Smooth muscle cell (in vitro differentiated cells): ENCODE measurements around the gene VPS26B. TPM values are rescaled to one million over a fixed set of nuclear protein-coding genes. Genes with fewer than 3 reads are reported as not detected.
"Not testable (repeated sequence)": the region's sequence is repeated elsewhere in the genome, so short reads cannot be mapped to it uniquely, and the experiment has no call there.

ENCODE experiments used
- DNase-seq: peaks from one replicate; lab custom pipeline; 2025; ENCODE audit not compliant: unreplicated experiment; lab: John Stamatoyannopoulos, UW
- H2AFZ ChIP-seq: fragments of 200-600 bp; sonication (generic); 2 replicates; pipeline ENCODE4 v1.6.0; 2016; ENCODE audit warnings: antibody characterized with exemption, low read depth, mild to moderate bottlenecking
- H3F3A ChIP-seq: fragments of 200-600 bp; sonication (generic); 2 replicates; pipeline ENCODE4 v1.6.0; 2017; ENCODE audit warnings: antibody characterized with exemption, low read depth
- H3K27ac ChIP-seq: fragments of 200-600 bp; sonication (generic); 2 replicates; pipeline ENCODE4 v1.5.1; 2016; ENCODE audit warnings: low read depth, mild to moderate bottlenecking
- H3K27me3 ChIP-seq: fragments of 200-600 bp; sonication (generic); 2 replicates; pipeline ENCODE4 v1.6.1; 2016; ENCODE audit warnings: low read depth, mild to moderate bottlenecking
- H3K36me3 ChIP-seq: fragments of 200-600 bp; sonication (generic); 2 replicates; pipeline ENCODE4 v1.5.1; 2016; ENCODE audit warnings: low read depth
- H3K4me1 ChIP-seq: fragments of 200-600 bp; sonication (generic); 2 replicates; pipeline ENCODE4 v1.5.1; 2016; ENCODE audit warnings: low read depth
- H3K4me2 ChIP-seq: fragments of 200-600 bp; sonication (generic); 2 replicates; pipeline ENCODE4 v1.6.0; 2016; ENCODE audit warnings: mild to moderate bottlenecking
- H3K4me3 ChIP-seq: fragments of 200-600 bp; sonication (generic); 2 replicates; pipeline ENCODE4 v1.5.1; 2016; ENCODE audit warnings: mild to moderate bottlenecking
- H3K79me2 ChIP-seq: fragments of 200-600 bp; sonication (generic); 2 replicates; pipeline ENCODE4 v1.6.0; 2016; ENCODE audit warnings: low read depth, mild to moderate bottlenecking
- H3K9ac ChIP-seq: fragments of 200-600 bp; sonication (generic); 2 replicates; pipeline ENCODE4 v1.6.0; 2016; ENCODE audit warnings: low read depth
- H3K9me3 ChIP-seq: fragments of 200-600 bp; sonication (generic); replicated peaks from 2 replicates; pipeline ENCODE4 v1.5.1; 2016; ENCODE audit warnings: low read depth
- H4K20me1 ChIP-seq: fragments of 200-600 bp; sonication (generic); 2 replicates; pipeline ENCODE4 v1.6.0; 2016; ENCODE audit warnings: low read depth
- CTCF ChIP-seq: fragments of 200-600 bp; sonication (generic); IDR thresholded peaks from 2 replicates; pipeline ENCODE4 v1.5.1; 2017; ENCODE audit warnings: borderline replicate concordance, mild to moderate bottlenecking, antibody characterized with exemption; ENCODE audit not compliant: insufficient read depth, poor library complexity, severe bottlenecking
- WGBS: methylation state at CpG from one replicate; pipeline ENCODE4 v1.1.7; 2016; ENCODE audit warnings: low lambda C conversion rate; 5-methylcytosine and 5-hydroxymethylcytosine counted together
- polyA plus RNA-seq: library from polyadenylated mRNA; unstranded; fragments of >200 nt; fragmentation: Nextera tagmentation; extraction: Ambion mirVana; gene quantifications from 2 replicates; pipeline ENCODE4 v1.2.1, GENCODE V29; 2016
- total RNA-seq: library from RNA; depleted of rRNA; stranded (reverse); fragments of >200 nt; gene quantifications from 2 replicates; pipeline ENCODE4 v1.2.3, GENCODE V29; 2014

Gene VPS26B
- total and polyA plus RNA-seq, 2 experiments from 2014 or later = 30.7 to 48.4 TPM

DNA sequence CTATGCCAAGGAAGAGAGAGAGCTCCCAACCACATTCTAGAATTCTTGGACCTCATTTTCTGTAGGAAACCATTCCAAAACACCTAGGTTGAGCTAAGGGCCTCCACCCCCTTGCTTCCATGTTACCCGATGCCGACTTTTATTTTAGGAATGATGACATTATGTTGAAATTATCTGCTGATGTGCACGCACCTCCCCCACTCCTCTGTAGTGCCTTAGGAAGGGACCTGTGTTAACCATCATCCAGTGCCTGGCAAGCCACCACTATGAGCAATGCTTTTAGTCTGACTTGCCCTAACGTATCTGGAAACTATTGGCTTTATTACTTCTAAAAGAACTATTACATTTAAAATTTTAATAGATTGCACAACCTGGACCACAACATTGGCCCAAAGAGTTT is 42.8 kb upstream of the VPS26B start:
- Histone ChIP-seq H3K4me1 (no peaks in the 10 kb centered on the region), H3K4me3 (no peak overlapping the region), H3K27me3 (no peaks in the 10 kb centered on the region), H3K36me3 (peaks cover 26% of the 10 kb centered on the region), H3K27ac (no peak overlapping the region), H3F3A (no peaks in the 10 kb centered on the region), H4K20me1 (no peaks in the 10 kb centered on the region), H3K79me2 (no peaks in the 10 kb centered on the region), H3K9ac (no peak overlapping the region), H2AFZ (no peak overlapping the region), H3K9me3 (no peaks in the 10 kb centered on the region), H3K4me2 (no peak overlapping the region)
- 96% methylated on average over 4 of the region's 4 CpGs for WGBS
- no peak for DNase-seq
- no peak for TF ChIP-seq CTCF

DNA sequence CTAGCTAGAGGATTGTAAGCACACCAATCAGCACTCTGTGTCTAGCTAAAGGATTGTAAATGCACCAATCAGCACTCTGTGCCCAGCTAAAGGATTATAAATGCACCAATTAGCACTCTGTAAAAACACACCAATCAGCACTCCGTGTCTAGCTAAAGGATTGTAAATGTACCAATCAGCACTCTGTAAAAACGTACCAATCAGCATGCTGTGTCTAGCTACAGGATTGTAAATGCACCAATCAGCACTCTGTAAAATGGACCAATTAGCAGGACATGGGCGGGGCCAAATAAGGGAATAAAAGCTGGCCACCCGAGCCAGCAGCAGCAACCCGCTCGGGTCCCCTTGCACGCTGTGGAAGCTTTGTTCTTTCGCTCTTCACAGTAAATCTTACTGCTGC is 36.4 kb upstream of the VPS26B start:
- not testable (repeated sequence) for H3K9me3 ChIP-seq, H3K27me3 ChIP-seq, H3K4me1 ChIP-seq, H3K4me3 ChIP-seq, H3F3A ChIP-seq, H3K27ac ChIP-seq, DNase-seq, H4K20me1 ChIP-seq, H3K9ac ChIP-seq, H2AFZ ChIP-seq, H3K4me2 ChIP-seq, H3K79me2 ChIP-seq
- H3K36me3 ChIP-seq = peaks cover 40% of the 10 kb centered on the region
- 98% methylated on average over 8 of the region's 8 CpGs for WGBS

GRCh38 chr11:134196756-134197155 is 27.7 kb upstream of the VPS26B start:
- Histone ChIP-seq H3K27me3 (no peaks in the 10 kb centered on the region), H3K36me3 (peaks cover 10% of the 10 kb centered on the region)
- WGBS = 98% methylated on average over 4 of the region's 4 CpGs

DNA sequence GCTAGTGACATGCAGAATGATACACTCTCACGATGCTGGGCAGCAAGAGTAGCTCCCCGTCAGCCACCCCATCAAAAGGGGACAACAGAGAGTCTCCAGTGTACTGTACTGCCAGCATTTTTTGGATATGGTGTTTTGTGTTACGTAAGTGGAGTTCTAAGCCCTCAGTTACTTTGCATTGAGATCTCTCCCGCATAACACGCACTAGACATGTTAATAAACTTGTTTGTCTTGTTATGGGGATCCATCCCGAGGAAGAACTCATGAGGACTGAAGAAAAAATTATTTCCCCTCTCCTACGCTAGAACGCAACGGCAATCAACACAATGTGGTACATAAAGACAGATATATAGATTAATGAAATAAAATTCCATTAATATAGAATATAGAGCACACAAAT is 24.9 kb upstream of the VPS26B start:
- 97% methylated on average over 9 of the region's 9 CpGs for WGBS
- no peak for DNase-seq
- H3K27ac ChIP-seq = no peak overlapping the region
- H3K36me3 ChIP-seq = peaks cover 16% of the 10 kb centered on the region
- H3F3A ChIP-seq = no peaks in the 10 kb centered on the region
- H2AFZ ChIP-seq = no peak overlapping the region
- no peaks in the 10 kb centered on the region for H3K4me1 ChIP-seq
- no peaks in the 10 kb centered on the region for H3K79me2 ChIP-seq
- no peaks in the 10 kb centered on the region for H3K9me3 ChIP-seq
- no peak overlapping the region for H3K4me2 ChIP-seq
- no peaks in the 10 kb centered on the region for H4K20me1 ChIP-seq
- H3K27me3 ChIP-seq = no peaks in the 10 kb centered on the region
- H3K4me3 ChIP-seq = no peak overlapping the region
- TF ChIP-seq CTCF = no peak
- H3K9ac ChIP-seq = no peak overlapping the region

More at GRCh38 chr11:134196756-134197155, 27.7 kb upstream of the VPS26B start:
- Histone ChIP-seq H3K27ac (no peak overlapping the region), H3K4me1 (no peaks in the 10 kb centered on the region), H3F3A (no peaks in the 10 kb centered on the region), H3K4me2 (no peak overlapping the region), H3K9me3 (no peaks in the 10 kb centered on the region), H3K9ac (no peak overlapping the region), H2AFZ (no peak overlapping the region), H3K4me3 (no peak overlapping the region), H4K20me1 (no peaks in the 10 kb centered on the region), H3K79me2 (no peaks in the 10 kb centered on the region)
- no peak for DNase-seq
- TF ChIP-seq CTCF = no peak
